Stimulated activated CD4-positive, alpha-beta T cell treated with anti-CD3 and anti-CD28 coated beads, TNF-alpha, amount 100 ng/mL, for 48 hours (primary cell): ENCODE measurements around the gene ALKBH6.

Experiments used
- DNase-seq, 3 donors: peaks; one replicate each; pipeline ENCODE4 v3.0.0-alpha.2; 2020; ENCODE audit warnings: low read depth in 3 of 3

The ALKBH6 gene

DNA sequence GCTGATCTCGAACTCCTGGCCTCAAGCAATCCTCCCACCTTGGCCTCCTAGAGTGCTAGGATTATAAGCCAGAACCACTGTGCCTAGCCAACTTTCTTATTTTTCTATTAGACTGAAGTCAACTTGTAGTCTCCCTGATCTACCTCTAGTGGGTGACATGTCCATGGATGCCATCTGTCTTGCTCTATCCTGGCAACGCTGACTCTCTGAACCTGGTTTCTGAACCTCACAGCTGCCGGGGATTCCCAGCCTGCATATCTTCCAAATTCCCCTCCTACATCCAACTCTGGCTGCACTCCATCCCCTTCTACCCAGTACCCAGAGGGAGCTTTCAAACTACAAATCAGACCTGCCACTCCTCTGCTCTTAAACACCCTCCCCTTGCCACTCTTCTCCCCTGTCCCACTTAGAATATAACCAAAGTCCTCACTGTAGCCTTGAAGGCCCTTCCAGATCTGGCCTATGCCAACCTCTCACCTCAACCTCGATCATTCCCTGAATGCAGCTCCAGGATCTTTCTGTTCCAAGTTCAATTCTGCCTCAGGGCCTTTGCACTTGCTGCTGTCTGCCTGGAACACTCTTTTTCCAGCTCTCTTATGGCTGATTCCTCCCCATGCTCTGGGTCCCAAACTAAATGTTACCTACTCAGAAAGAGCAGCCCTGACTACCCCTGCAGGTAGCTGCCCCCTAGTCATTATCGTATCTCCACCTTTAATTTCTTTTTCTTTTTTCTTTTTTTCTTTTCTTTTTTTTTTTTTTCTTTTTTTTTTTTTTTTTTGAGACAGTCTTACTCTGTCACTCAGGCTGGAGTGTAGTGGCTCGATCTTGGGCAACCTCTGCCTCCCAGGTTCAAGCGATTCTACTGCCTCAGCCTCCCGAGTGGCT is 16.5 kb upstream of the ALKBH6 start:
- DNase-seq: no peak

- no peak for DNase-seq
Measured at GRCh38 chr19:36028313-36029041, 14.5 kb upstream of the ALKBH6 start.

GRCh38 chr19:36027696-36028095 is 13.7 kb upstream of the ALKBH6 start:
- DNase-seq: no peak

- no peak for DNase-seq
Measured at GRCh38 chr19:36026091-36026876, 12.3 kb upstream of the ALKBH6 start.

DNA sequence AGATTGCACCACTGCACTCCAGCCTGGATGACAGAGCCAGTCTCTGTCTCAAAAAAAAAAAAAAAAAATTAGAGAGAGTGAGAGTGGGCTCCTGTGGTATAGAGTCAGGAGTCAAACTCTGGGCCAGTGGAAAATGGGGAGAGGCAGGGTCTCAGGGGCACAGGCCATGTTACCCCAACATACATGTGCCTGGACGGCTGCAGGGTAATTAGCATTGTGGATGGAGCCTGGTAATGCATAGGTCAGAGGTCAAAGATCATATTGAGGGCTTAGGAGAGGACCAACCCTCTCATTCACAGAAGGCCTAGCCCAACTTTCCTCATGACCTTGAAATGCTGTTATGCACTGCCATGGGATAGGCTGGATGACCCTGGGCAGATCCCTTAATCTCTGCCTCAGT is 11.5 kb upstream of the ALKBH6 start:
- no peak for DNase-seq

- no peak for DNase-seq
Measured at GRCh38 chr19:36023432-36023831, 9.4 kb upstream of the ALKBH6 start.

GRCh38 chr19:36019061-36019670 is 5.2 kb upstream of the ALKBH6 start:
- DNase-seq: no peak

DNA sequence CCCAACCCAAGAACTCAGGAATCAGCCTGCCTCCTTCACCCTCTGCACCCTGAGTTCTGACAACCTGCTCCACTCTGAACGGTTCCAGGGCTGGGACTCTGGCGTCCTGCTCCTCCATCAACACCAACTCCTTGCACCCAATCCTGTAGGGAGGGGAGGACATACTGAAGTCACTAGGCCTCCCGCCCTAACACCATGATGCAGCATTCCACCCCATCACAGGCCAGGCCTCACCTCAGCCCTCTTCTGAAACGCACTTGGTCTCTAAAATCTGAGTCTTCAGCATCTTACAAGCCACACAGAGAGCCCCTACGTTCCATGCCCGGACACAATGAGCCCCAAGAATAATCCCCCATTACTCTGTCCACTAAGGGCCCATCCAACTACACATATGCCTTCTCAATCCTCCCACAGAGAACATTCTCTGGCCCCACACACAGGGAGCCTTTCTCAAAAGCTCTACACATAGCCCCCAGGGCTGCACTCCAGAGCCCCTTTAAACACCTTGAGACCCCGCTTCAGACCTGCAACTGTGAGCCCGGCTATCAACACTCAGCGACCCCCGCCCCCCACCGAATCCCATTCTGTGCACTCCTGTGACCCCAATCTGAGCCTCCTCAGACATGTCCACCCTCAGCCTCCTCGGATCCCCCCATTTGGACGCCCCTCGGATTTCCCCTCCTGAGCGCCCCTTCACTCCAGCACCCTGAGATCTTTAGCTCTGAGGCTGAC is 567 bp downstream of the ALKBH6 start:
- DNase-seq: no peak

GRCh38 chr19:36010402-36010801 is 3.6 kb downstream of the ALKBH6 start:
- DNase-seq: no peak

DNA sequence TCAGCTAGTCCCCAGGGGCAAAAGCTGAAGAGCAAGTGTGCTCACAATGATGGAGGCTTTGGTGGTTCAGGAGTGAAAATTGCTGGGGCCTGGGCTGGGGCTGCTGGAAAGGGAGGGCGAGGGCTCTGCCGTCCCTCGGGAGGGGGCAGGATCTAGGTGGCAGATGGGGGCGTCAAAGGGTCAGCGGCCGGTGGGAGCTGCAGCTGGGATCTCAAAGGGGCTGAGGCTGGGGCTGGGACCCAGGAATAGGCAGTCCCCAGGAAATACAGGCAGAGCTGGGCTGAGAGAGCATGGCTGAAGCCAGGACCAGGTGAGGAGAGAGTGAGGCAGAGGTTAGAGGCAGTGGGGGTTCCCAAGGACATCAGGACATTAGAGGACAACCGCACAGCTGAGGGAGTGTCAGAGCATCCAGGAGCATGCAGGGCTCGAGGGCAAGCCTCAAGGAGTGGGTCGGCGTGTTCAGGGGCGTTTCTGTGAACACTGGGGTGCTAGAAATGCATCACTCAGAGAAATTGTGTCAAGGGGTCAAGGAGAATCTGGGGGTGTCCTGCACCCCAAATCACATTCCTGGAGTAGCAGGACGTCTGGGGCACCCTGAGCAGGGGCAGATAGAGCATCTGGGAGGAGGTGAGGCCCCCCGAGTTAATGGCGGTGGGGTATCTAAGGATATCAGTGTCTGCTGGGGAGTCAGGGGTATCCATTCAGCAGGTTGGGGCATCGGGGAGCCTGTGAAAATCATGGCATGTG is 4.2 kb downstream of the ALKBH6 start:
- DNase-seq: no peak

GRCh38 chr19:36009220-36009619 is 4.8 kb downstream of the ALKBH6 start:
- peak in 1 of 3 donors; percentile 53 for DNase-seq

DNA sequence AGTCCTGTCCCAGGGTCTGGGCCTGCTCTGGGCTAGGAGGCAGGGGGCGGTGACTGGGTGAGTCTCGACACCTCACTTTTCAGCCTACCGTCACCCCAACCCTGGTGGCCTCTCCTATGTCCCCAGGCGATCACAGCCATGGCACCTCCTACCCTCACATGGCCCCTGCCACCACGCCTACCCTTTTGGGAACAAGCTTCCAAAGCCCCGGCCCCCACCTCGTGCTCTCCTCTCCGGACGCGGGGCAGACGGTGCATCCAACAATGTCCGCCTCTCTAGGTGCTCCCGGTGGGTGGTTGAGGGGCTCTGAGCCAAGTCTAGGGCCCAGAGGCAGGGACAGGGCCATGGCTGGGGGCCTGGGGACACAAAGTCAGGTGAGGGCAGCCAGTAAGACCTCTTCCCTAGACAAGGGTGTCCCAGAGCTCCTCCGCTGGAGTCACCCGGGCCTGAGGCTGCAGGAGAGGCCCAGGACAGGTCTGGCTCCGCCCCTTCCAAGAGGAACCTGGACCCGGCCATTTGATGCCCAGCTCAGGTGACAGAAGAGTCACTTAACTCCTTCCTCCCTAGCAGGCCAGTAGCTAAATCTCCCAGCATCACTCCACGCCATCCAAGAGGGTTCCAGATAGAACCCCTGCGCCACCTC is 5.6 kb downstream of the ALKBH6 start, which contains the start of gene SYNE4:
Gene SYNE4, minus strand, starts transcription at position 478 of the 643 bp plus-strand sequence. Its CDS starts 132 bp downstream, at position 346.
- no peak for DNase-seq

DNA sequence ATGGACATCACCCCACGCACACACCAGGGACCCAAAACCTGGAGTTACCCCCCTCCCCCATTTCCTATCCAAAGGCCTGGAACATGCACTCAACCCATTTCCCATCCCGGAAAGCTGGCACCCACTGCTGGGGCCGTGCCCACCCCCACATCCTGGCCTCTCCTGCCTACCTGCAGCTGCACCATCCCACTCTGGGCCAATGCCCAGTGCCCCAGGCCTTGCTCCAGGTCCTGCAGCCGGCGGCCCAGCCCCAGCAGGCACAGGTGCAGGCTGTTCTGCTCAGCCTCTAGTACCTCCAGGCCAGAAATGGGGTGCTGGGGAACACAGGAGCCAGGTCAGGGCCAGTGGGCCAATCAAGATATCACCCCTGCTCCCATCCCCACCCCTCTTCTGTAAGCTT is 7.1 kb downstream of the ALKBH6 start:
- no peak for DNase-seq

DNA sequence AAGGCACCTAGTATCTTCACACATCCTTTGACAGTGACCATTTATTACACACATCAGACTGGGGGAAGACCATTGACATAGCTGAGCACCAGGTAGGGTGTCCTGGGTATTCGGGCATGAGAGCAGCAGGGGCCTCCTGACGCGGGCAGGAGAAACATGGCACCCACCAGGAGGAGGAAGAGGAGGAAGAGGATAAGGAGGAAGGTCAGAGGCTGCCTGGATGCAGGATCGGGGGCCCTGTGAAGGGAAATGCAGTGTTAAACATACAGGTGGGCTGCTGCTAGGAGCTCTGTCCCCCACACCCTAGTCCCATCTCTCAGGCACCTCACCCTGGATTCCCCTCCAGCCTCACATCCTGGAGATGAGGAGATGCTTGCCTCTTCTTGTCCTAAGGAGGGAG is 10.7 kb downstream of the ALKBH6 start:
- no peak for DNase-seq

GRCh38 chr19:36001605-36002004 is 12.4 kb downstream of the ALKBH6 start:
- DNase-seq: no peak

DNA sequence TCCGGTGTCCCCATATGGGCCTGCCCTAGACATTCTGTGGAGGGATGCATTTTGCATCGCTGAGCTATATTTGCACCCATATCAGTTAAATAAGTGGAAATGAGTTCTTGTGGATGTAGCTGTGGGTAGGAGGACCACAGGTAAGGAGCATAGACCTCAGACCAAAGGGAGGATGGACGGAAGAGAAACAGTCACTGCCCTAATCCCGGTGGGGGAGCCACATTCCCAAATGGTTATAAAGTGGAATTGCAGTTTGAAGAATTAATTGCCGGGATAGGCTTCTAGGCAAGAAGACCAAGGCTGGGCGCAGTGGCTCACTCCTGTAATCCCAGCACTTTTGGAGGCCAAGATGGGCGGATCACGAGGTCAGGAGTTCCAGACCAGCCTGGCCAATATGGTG is 17.2 kb downstream of the ALKBH6 start:
- no peak for DNase-seq

- peak; percentile 90 to 94 (median 93) for DNase-seq
Measured at GRCh38 chr19:35995048-35995993, 18.7 kb downstream of the ALKBH6 start, which contains the start of gene SDHAF1. Gene SDHAF1, plus strand, starts transcription at chr19:35995188. Its CDS starts 87 bp downstream, at chr19:35995275.

DNA sequence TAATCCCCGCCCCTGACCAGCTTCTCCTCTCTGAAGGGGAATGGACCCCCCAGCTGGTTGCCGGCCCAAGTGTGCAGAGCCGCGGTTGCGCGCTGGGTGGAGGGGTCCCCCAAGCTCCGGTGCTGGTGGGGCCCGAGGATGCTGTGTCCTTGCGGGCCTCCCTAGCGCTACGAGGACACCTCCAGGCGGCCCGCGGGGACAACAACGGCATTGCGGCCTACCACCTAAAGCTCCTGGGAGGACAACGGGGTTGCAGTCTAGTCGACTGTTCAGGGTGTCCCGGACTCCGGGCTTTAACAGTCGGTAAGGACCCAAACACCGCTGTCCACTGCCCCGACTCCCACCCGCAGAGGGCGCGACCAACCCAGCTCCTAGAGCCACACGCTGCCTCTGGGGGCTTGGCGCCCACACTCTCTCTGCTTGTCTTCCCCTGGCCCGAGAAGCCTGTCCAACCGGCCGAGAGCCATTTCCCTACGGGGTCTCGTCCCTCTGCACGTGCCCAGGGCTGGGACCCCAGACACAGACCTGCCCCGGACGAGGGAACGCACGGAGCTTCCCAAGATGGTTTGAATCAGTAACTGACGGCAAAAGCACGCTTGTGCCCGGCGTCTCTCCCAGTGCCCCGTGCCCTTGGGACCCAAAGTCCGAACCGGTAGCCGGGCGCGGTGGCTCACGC is 20.0 kb downstream of the ALKBH6 start:
- no peak for DNase-seq
